Body of pancreas (tissue), 4 donors: Measurements from ENCODE around the gene ARHGEF39.
"Not testable (repeated sequence)": the region's sequence is repeated elsewhere in the genome, so short reads cannot be mapped to it uniquely, and the experiment has no call there.

Experiments used
- POLR2A ChIP-seq, 3 donors: fragments of 450-650 bp; IDR thresholded peaks; one replicate each; pipeline ENCODE4 v1.6.1; 2016; ENCODE audit warnings: antibody characterized with exemption in 3 of 3, mild to moderate bottlenecking in 2 of 3
- TF ChIP-seq, protein P1 (sequence below), 7 experiments: fragments of 450-650 bp in 4 of 7; fragments of 200-600 bp in 3 of 7; sonication (generic) in 3 of 7; IDR thresholded peaks; one replicate each; pipeline ENCODE4 v1.5.1; 2016 to 2019; ENCODE audit warnings: antibody characterized with exemption in 7 of 7

DNA sequence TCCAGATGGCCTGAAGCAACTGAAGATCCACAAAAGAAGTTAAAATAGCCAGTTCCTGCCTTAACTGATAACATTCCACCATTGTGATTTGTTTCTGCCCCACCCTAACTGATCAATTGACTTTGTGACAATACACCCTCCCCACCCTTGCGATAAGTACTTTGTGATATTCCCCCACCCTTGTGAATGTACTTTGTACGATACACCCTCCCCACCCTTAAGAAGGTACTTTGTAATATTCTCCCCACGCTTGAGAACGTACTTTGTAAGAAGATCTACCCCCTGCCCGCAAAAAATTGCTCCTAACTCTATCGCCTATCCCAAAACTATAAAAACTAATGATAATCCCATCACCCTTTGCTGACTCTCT is 28.1 kb downstream of the ARHGEF39 start:
- TF ChIP-seq, protein P1, sequence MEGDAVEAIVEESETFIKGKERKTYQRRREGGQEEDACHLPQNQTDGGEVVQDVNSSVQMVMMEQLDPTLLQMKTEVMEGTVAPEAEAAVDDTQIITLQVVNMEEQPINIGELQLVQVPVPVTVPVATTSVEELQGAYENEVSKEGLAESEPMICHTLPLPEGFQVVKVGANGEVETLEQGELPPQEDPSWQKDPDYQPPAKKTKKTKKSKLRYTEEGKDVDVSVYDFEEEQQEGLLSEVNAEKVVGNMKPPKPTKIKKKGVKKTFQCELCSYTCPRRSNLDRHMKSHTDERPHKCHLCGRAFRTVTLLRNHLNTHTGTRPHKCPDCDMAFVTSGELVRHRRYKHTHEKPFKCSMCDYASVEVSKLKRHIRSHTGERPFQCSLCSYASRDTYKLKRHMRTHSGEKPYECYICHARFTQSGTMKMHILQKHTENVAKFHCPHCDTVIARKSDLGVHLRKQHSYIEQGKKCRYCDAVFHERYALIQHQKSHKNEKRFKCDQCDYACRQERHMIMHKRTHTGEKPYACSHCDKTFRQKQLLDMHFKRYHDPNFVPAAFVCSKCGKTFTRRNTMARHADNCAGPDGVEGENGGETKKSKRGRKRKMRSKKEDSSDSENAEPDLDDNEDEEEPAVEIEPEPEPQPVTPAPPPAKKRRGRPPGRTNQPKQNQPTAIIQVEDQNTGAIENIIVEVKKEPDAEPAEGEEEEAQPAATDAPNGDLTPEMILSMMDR (IDR thresholded peaks at IDR 0.05), result not testable (repeated sequence)
- TF ChIP-seq POLR2A (IDR thresholded peaks at IDR 0.05), result not testable (repeated sequence)
